22Rv1 (cell line): ENCODE data around the gene DCHS1.

Source experiments
- H3K27ac ChIP-seq: fragments of 450-650 bp; 2 replicates; pipeline ENCODE4 v1.5.1; 2017
- ZFX ChIP-seq: fragments of 450-650 bp; IDR thresholded peaks from 2 replicates; pipeline ENCODE4 v1.6.1; 2017; ENCODE audit warnings: antibody characterized with exemption, borderline replicate concordance
- TF ChIP-seq, protein P1 (sequence below): fragments of 450-650 bp; IDR thresholded peaks from 2 replicates; pipeline ENCODE4 v1.5.1; 2017; ENCODE audit warnings: mild to moderate bottlenecking

Gene DCHS1

DNA sequence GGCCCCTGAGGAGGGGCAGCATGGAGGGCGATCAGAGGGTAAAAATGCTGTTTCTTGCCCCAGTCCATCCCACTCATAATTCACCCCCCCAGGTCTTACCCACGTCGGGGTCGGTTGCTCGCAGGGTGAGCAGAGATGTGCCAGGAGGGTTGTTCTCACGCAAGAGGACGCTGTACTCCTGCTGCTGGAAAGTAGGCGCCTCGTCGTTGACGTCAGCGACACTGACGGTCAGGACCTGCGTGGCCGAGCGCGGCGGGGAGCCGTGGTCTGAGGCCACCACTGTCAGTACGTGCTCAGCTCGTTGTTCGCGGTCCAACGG, 26.1 kb downstream of the DCHS1 start:
- no peak overlapping the region for H3K27ac ChIP-seq
- TF ChIP-seq, protein P1, sequence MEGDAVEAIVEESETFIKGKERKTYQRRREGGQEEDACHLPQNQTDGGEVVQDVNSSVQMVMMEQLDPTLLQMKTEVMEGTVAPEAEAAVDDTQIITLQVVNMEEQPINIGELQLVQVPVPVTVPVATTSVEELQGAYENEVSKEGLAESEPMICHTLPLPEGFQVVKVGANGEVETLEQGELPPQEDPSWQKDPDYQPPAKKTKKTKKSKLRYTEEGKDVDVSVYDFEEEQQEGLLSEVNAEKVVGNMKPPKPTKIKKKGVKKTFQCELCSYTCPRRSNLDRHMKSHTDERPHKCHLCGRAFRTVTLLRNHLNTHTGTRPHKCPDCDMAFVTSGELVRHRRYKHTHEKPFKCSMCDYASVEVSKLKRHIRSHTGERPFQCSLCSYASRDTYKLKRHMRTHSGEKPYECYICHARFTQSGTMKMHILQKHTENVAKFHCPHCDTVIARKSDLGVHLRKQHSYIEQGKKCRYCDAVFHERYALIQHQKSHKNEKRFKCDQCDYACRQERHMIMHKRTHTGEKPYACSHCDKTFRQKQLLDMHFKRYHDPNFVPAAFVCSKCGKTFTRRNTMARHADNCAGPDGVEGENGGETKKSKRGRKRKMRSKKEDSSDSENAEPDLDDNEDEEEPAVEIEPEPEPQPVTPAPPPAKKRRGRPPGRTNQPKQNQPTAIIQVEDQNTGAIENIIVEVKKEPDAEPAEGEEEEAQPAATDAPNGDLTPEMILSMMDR, result no peak
- TF ChIP-seq ZFX, result no peak

GRCh38 chr11:6628526-6628925, 27.1 kb downstream of the DCHS1 start:
- no peak overlapping the region for H3K27ac ChIP-seq
- no peak for TF ChIP-seq ZFX
- TF ChIP-seq, protein P1, result no peak

- no peak overlapping the region for H3K27ac ChIP-seq
- no peak for TF ChIP-seq ZFX
- TF ChIP-seq, protein P1, result no peak
Measured at GRCh38 chr11:6627762-6628241, 27.8 kb downstream of the DCHS1 start.

DNA sequence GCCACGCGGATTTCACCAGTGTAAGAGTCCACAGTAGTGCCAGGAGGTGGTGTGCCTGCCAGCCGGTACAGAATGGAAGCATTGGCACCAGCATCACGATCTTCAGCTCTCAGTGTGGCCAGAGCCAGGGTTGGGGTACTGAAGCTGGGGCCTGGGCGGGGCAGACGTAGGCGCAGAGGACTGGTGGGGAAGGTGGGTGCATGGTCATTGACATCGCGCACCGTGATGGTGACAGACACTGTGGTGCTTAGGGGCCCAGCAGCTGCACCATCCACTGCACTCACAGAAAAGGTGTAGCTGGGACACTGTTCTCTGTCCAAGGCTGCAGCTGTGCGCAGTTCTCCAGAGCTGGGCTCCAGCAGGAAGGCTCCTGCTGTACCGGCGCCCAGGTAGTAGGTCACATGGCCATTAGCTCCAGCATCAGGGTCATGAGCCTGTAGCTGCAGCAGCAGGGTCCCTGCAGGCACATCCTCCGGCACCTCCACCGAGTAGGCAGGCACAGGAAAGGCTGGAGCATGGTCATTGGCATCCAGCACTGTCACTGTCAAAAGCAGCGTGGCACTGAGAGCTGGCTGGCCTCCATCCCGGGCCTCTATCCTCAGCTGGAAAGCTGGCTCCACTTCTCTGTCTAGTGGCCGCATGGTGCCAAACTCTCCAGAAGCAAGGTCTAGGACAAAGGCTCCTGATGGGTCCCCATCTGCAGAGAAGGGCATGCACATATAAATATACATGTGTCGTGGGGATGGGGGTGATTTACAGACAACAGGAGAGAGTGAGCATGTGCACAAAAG, 28.4 kb downstream of the DCHS1 start:
- no peak for TF ChIP-seq ZFX
- TF ChIP-seq, protein P1, result no peak
- H3K27ac ChIP-seq, result no peak overlapping the region

GRCh38 chr11:6625832-6626420, 29.7 kb downstream of the DCHS1 start:
- H3K27ac ChIP-seq, result no peak overlapping the region
- TF ChIP-seq ZFX, result no peak
- TF ChIP-seq, protein P1, result no peak

DNA sequence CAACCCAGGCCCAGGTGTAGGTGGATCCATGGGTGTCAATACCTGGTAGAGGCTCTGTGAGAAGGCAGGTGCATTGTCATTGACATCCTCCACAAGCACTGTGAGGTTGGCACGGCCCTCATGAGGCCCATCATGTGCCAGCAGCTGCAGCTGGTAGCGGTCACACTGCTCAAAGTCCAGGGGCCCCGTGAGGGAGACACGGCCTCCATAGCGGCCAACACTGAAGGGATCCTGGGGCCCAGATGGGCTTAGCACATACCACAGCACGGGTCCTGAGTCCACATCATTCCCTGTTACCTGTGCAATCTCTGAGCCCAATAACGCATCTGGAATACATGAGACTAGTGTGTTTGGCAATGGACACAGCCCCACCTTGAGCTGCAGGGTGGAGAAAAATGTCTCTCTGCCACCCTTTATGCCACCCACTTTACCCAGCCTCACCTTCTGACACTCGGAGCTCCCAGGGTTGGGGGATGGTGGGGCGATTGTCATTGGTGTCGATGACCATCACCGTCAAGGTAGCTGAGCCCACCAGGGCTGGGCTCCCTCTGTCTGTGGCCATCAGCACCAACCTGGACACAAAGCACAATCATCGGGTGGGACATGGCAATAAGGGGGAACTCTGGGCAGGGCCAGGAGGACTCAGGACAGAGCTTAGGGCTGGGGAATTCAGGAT, 30.3 kb downstream of the DCHS1 start:
- TF ChIP-seq, protein P1, result no peak
- TF ChIP-seq ZFX, result no peak
- H3K27ac ChIP-seq, result no peak overlapping the region
